Tibial artery (tissue), 4 donors: ENCODE measurements around the gene MPP7.

Source experiments
- DNase-seq, 2 donors: peaks; one replicate each; pipeline ENCODE4 v3.0.0-alpha.2; 2019
- H3K27ac ChIP-seq, 2 donors: fragments of 200-600 bp; sonication (generic) in 1 of 2; 1 replicate in 1 of 2; 2 replicates in 1 of 2; pipeline ENCODE4 v1.5.1; 2018 to 2019; ENCODE audit warnings: mild to moderate bottlenecking in 1 of 2
- H3K27me3 ChIP-seq, 2 donors: fragments of 200-600 bp; sonication (generic) in 1 of 2; one replicate each; pipeline versions ENCODE4 v1.5.1 to v1.6.0; 2016 to 2019
- H3K36me3 ChIP-seq, 3 donors: fragments of 200-600 bp; sonication (generic) in 2 of 3; one replicate each; pipeline ENCODE4 v1.5.1; 2016 to 2019; ENCODE audit warnings: mild to moderate bottlenecking in 2 of 3
- H3K4me1 ChIP-seq, 4 donors: fragments of 200-600 bp; sonication (generic) in 2 of 4; 1 replicate in 3 of 4; 2 replicates in 1 of 4; pipeline ENCODE4 v1.5.1; 2016 to 2019
- H3K4me3 ChIP-seq, 2 donors: fragments of 200-600 bp; sonication (generic) in 1 of 2; 1 replicate in 1 of 2; 2 replicates in 1 of 2; pipeline ENCODE4 v1.5.1; 2018 to 2019; ENCODE audit warnings: mild to moderate bottlenecking in 2 of 2
- H3K9me3 ChIP-seq, 3 donors: fragments of 200-600 bp; sonication (generic) in 1 of 3; one replicate each; pipeline ENCODE4 v1.5.1; 2016 to 2019
- CTCF ChIP-seq, 2 experiments: fragments of 200-600 bp in 1 of 2; fragments of 450-650 bp in 1 of 2; IDR thresholded peaks; one replicate each; pipeline ENCODE4 v1.5.1; 2017 to 2019; ENCODE audit warnings: antibody characterized with exemption in 2 of 2, mild to moderate bottlenecking in 1 of 2, moderate library complexity in 1 of 2
- intact Hi-C: fragments of 100-400 bp; cut with DNase I; formaldehyde crosslinking; loops from one replicate; pipeline ENCODE4 v1.15.0; 2023; ENCODE audit warnings: low total_unique reads

Gene MPP7

GRCh38 chr10:28316696-28317095, 13.8 kb upstream of the MPP7 start:
- intact Hi-C loops = no loop called here
- Histone ChIP-seq H3K27ac (no peak overlapping the region), H3K27me3 (no peaks in the 10 kb centered on the region), H3K4me3 (no peak overlapping the region), H3K36me3 (no peaks in the 10 kb centered on the region), H3K9me3 (no peaks in the 10 kb centered on the region), H3K4me1 (no peaks in the 10 kb centered on the region)
- no peak for DNase-seq
- TF ChIP-seq CTCF (IDR thresholded peaks at IDR 0.05) = no peak

- no peaks in the 10 kb centered on the region for H3K4me1 ChIP-seq
- H3K27ac ChIP-seq = no peak overlapping the region
- H3K27me3 ChIP-seq = peaks cover 0 to 3% of the 10 kb centered on the region in 2 donors
- no peaks in the 10 kb centered on the region for H3K36me3 ChIP-seq
- intact Hi-C loops = no loop called here
- TF ChIP-seq CTCF (IDR thresholded peaks at IDR 0.05) = no peak
- no peak for DNase-seq
- H3K9me3 ChIP-seq = no peaks in the 10 kb centered on the region
- no peak overlapping the region for H3K4me3 ChIP-seq
Measured at GRCh38 chr10:28315140-28315539, 12.3 kb upstream of the MPP7 start.

- TF ChIP-seq CTCF (IDR thresholded peaks at IDR 0.05) = no peak
- Histone ChIP-seq H3K27me3 (peaks cover 0 to 3% of the 10 kb centered on the region in 2 donors), H3K36me3 (no peaks in the 10 kb centered on the region), H3K9me3 (no peaks in the 10 kb centered on the region), H3K4me1 (no peaks in the 10 kb centered on the region), H3K27ac (no peak overlapping the region), H3K4me3 (no peak overlapping the region)
- no peak for DNase-seq
- intact Hi-C loops = no loop called here
Measured at GRCh38 chr10:28314211-28314610, 11.3 kb upstream of the MPP7 start.

- H3K9me3 ChIP-seq = no peaks in the 10 kb centered on the region
- no peak overlapping the region for H3K4me3 ChIP-seq
- intact Hi-C loops = no loop called here
- no peak for DNase-seq
- TF ChIP-seq CTCF (IDR thresholded peaks at IDR 0.05) = no peak
- H3K27ac ChIP-seq = no peak overlapping the region
- no peaks in the 10 kb centered on the region for H3K4me1 ChIP-seq
- H3K27me3 ChIP-seq = peaks cover 0 to 3% of the 10 kb centered on the region in 2 donors
- no peaks in the 10 kb centered on the region for H3K36me3 ChIP-seq
Measured at GRCh38 chr10:28312572-28312971, 9.7 kb upstream of the MPP7 start.

DNA sequence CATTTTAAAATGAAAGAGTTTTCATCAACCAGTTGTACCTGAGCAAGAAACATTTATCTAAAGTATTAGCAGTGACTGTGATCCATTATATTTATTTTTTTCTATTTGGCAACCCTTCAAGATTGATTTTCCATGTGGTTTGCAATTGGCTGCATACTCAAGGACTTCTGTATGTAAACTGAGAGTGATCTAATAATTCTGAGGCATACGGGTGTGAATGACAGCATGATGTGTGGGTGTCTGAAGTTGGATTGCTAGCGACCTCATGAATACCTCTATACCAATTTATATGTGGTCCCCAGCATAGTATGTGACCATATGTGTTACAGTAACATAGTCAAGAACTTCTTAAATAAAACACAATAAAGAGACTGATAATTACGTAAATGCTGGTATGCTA, 8.2 kb upstream of the MPP7 start:
- no peak overlapping the region for H3K27ac ChIP-seq
- intact Hi-C loops = no loop called here
- no peak overlapping the region for H3K4me3 ChIP-seq
- DNase-seq = no peak
- H3K36me3 ChIP-seq = no peaks in the 10 kb centered on the region
- no peaks in the 10 kb centered on the region for H3K9me3 ChIP-seq
- peaks cover 0 to 3% of the 10 kb centered on the region in 2 donors for H3K27me3 ChIP-seq
- TF ChIP-seq CTCF (IDR thresholded peaks at IDR 0.05) = no peak
- no peaks in the 10 kb centered on the region for H3K4me1 ChIP-seq

DNA sequence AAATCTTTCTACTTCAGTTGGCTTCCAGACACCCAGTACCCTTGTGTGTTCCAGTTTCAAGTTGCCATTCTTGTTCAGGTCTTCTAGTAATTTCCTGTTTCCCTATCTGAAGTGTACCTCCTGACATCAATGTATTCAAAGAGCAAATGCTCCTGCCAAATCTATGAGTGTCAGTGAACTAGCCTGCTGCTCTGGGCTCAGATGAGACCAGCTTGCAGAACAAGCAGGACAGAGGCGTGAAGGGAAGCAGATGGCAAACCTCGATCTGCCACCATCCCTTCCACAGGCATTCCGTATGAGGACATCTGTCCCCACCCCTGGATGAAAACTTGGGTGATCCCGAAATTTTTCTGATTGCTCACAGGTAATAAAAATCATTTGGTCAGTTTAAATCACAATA, 4.4 kb upstream of the MPP7 start:
- H3K4me1 ChIP-seq = peaks cover 0 to 17% (median 0%) of the 10 kb centered on the region in 4 donors
- H3K27ac ChIP-seq = no peak overlapping the region
- H3K36me3 ChIP-seq = no peaks in the 10 kb centered on the region
- H3K4me3 ChIP-seq = no peak overlapping the region
- DNase-seq = no peak
- no peaks in the 10 kb centered on the region for H3K9me3 ChIP-seq
- intact Hi-C loops = loop anchor here (5.0 to 10.0 kb wide), 2 partner anchors 60 to 562 kb away; partner anchors contain the start of gene MKX
- TF ChIP-seq CTCF (IDR thresholded peaks at IDR 0.05) = no peak
- H3K27me3 ChIP-seq = peaks cover 0 to 3% of the 10 kb centered on the region in 2 donors
